ENCODE results near the gene AGAP3. TPM values are rescaled to one million over a fixed set of nuclear protein-coding genes. Genes with fewer than 3 reads are reported as not detected.

Gene AGAP3
- total and polyA plus RNA-seq, 2 donors (not counting 1 experiment from before 2014, with no cell fraction given): 32.9 to 34.2 TPM

- peaks cover 6% of the 10 kb centered on the region for H3K4me1 ChIP-seq (ENCODE audit: control insufficient read depth, extremely low read depth, insufficient read depth, low read length)
- no peak overlapping the region for H3K4me2 ChIP-seq (ENCODE audit: extremely low read depth, insufficient read depth, low read length)
- H3K9ac ChIP-seq (ENCODE audit: insufficient read depth, low read length): no peak overlapping the region
- H3K27me3 ChIP-seq (ENCODE audit: control insufficient read depth, insufficient read depth, low read length): no peaks in the 10 kb centered on the region
- peaks cover 44% of the 10 kb centered on the region for H3K36me3 ChIP-seq (ENCODE audit: control insufficient read depth, insufficient read depth, low read length)
- no peaks in the 10 kb centered on the region for H4K20me1 ChIP-seq (ENCODE audit: control insufficient read depth, extremely low read depth, insufficient read depth, low read length)
- H3K79me2 ChIP-seq (ENCODE audit: control insufficient read depth, insufficient read depth, low read length): peaks cover 4% of the 10 kb centered on the region
- no peak for DNase-seq (ENCODE audit: low read depth in 2 of 2)
- H3K27ac ChIP-seq (ENCODE audit: insufficient read depth, low read length): no peak overlapping the region
- H3K4me3 ChIP-seq (replicated peaks in 1 of 4; ENCODE audit: control extremely low read depth in 1 of 4, insufficient read depth in 1 of 4, low read depth in 3 of 4, low read length in 4 of 4): no peak overlapping the region
- H2AFZ ChIP-seq (ENCODE audit: low read length): no peak overlapping the region
- H3K9me3 ChIP-seq (ENCODE audit: control insufficient read depth, insufficient read depth, low read depth, low read length): no peaks in the 10 kb centered on the region
- TF ChIP-seq CTCF (conservative IDR thresholded peaks at IDR 0.05 in 1 of 2, IDR thresholded peaks at IDR 0.05 in 1 of 2; ENCODE audit: low read depth in 1 of 2, low read length in 2 of 2) (no peak), EZH2 (IDR thresholded peaks at IDR 0.05; ENCODE audit: low read length, missing control alignments) (no peak)
Observed at GRCh38 chr7:151073990-151074389, 12.3 kb upstream of the AGAP3 start.

- Histone ChIP-seq H3K27me3 (ENCODE audit: control insufficient read depth, insufficient read depth, low read length) (no peaks in the 10 kb centered on the region), H3K36me3 (ENCODE audit: control insufficient read depth, insufficient read depth, low read length) (peaks cover 36% of the 10 kb centered on the region), H4K20me1 (ENCODE audit: control insufficient read depth, extremely low read depth, insufficient read depth, low read length) (no peaks in the 10 kb centered on the region), H3K4me3 (replicated peaks in 1 of 4; ENCODE audit: control extremely low read depth in 1 of 4, insufficient read depth in 1 of 4, low read depth in 3 of 4, low read length in 4 of 4) (no peak overlapping the region), H3K4me1 (ENCODE audit: control insufficient read depth, extremely low read depth, insufficient read depth, low read length) (peaks cover 11% of the 10 kb centered on the region), H3K9ac (ENCODE audit: insufficient read depth, low read length) (no peak overlapping the region), H3K27ac (ENCODE audit: insufficient read depth, low read length) (no peak overlapping the region), H3K4me2 (ENCODE audit: extremely low read depth, insufficient read depth, low read length) (no peak overlapping the region), H3K9me3 (ENCODE audit: control insufficient read depth, insufficient read depth, low read depth, low read length) (no peaks in the 10 kb centered on the region), H2AFZ (ENCODE audit: low read length) (no peak overlapping the region), H3K79me2 (ENCODE audit: control insufficient read depth, insufficient read depth, low read length) (peaks cover 14% of the 10 kb centered on the region)
- no peak for DNase-seq (ENCODE audit: low read depth in 2 of 2)
- TF ChIP-seq EZH2 (IDR thresholded peaks at IDR 0.05; ENCODE audit: low read length, missing control alignments): no peak
- no peak for TF ChIP-seq CTCF (conservative IDR thresholded peaks at IDR 0.05 in 1 of 2, IDR thresholded peaks at IDR 0.05 in 1 of 2; ENCODE audit: low read depth in 1 of 2, low read length in 2 of 2)
Observed at GRCh38 chr7:151074817-151075661, 11.2 kb upstream of the AGAP3 start.

- Histone ChIP-seq H3K9ac (ENCODE audit: insufficient read depth, low read length) (no peak overlapping the region), H3K36me3 (ENCODE audit: control insufficient read depth, insufficient read depth, low read length) (peaks cover 31% of the 10 kb centered on the region), H3K9me3 (ENCODE audit: control insufficient read depth, insufficient read depth, low read depth, low read length) (no peaks in the 10 kb centered on the region), H3K4me3 (replicated peaks in 1 of 4; ENCODE audit: control extremely low read depth in 1 of 4, insufficient read depth in 1 of 4, low read depth in 3 of 4, low read length in 4 of 4) (no peak overlapping the region), H3K27me3 (ENCODE audit: control insufficient read depth, insufficient read depth, low read length) (no peaks in the 10 kb centered on the region), H3K79me2 (ENCODE audit: control insufficient read depth, insufficient read depth, low read length) (peaks cover 18% of the 10 kb centered on the region), H3K27ac (ENCODE audit: insufficient read depth, low read length) (no peak overlapping the region), H3K4me2 (ENCODE audit: extremely low read depth, insufficient read depth, low read length) (no peak overlapping the region), H4K20me1 (ENCODE audit: control insufficient read depth, extremely low read depth, insufficient read depth, low read length) (no peaks in the 10 kb centered on the region), H2AFZ (ENCODE audit: low read length) (no peak overlapping the region), H3K4me1 (ENCODE audit: control insufficient read depth, extremely low read depth, insufficient read depth, low read length) (peaks cover 11% of the 10 kb centered on the region)
- TF ChIP-seq EZH2 (IDR thresholded peaks at IDR 0.05; ENCODE audit: low read length, missing control alignments) (no peak), CTCF (conservative IDR thresholded peaks at IDR 0.05 in 1 of 2, IDR thresholded peaks at IDR 0.05 in 1 of 2; ENCODE audit: low read depth in 1 of 2, low read length in 2 of 2) (no peak)
- DNase-seq (ENCODE audit: low read depth in 2 of 2): no peak
Observed at GRCh38 chr7:151075662-151075971, 10.7 kb upstream of the AGAP3 start.

Measured in fibroblast of lung (primary cell).